ENCODE measurements around the gene C16orf74.

The C16orf74 gene

DNA sequence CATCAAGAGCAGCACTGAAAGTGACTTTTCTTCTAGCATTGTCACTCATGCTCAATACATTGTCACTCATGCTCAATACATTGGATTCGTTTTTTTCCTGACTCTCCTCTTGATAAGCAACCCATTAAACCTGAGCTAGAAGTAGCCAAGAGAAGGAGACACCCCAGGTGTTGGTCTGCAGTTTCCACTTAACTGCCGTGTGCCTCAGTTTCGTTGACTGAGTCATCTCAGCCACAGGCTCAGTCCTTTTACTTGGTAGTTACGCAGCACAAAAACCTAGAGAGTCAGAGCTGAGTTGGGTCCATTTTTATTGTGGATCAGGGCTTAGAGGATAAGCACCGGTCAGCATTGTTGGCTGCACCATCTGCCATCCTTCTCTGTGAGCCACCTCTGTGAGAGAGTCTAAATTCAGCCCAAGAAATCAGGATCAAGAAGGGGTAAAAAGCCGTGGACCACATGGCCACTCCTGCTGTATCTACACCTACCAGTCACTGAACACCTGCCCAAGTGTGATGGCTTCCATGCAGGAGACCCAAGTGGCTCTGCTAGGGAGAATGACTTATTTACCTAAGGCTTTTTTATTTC lies 73.4 kb downstream of the C16orf74 start:
- TF ChIP-seq, protein P1, sequence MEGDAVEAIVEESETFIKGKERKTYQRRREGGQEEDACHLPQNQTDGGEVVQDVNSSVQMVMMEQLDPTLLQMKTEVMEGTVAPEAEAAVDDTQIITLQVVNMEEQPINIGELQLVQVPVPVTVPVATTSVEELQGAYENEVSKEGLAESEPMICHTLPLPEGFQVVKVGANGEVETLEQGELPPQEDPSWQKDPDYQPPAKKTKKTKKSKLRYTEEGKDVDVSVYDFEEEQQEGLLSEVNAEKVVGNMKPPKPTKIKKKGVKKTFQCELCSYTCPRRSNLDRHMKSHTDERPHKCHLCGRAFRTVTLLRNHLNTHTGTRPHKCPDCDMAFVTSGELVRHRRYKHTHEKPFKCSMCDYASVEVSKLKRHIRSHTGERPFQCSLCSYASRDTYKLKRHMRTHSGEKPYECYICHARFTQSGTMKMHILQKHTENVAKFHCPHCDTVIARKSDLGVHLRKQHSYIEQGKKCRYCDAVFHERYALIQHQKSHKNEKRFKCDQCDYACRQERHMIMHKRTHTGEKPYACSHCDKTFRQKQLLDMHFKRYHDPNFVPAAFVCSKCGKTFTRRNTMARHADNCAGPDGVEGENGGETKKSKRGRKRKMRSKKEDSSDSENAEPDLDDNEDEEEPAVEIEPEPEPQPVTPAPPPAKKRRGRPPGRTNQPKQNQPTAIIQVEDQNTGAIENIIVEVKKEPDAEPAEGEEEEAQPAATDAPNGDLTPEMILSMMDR (IDR thresholded peaks at IDR 0.05; ENCODE audit: low read length), result no peak
- TF ChIP-seq EZH2 (optimal IDR thresholded peaks at IDR 0.05; ENCODE audit: low read depth, low read length), result no peak
- TF ChIP-seq EZH2phosphoT487 (IDR thresholded peaks at IDR 0.05; ENCODE audit: low read length), result no peak
- Histone ChIP-seq H2AFZ (ENCODE audit: low read length) (no peak overlapping the region), H4K20me1 (ENCODE audit: insufficient read depth, low read length) (no peaks in the 10 kb centered on the region), H3K9ac (ENCODE audit: low read length) (no peak overlapping the region), H3K9me2 (replicated peaks; ENCODE audit: insufficient read depth, low read length) (no peaks in the 10 kb centered on the region), H3K27me3 (replicated peaks; ENCODE audit: insufficient read depth, low read length) (no peaks in the 10 kb centered on the region), H3F3A (ENCODE audit: insufficient read depth, low read length) (peaks cover 22% of the 10 kb centered on the region), H3K4me3 (ENCODE audit: low read length) (no peak overlapping the region), H3K4me1 (ENCODE audit: low read length) (peaks cover 36% of the 10 kb centered on the region), H3K79me2 (ENCODE audit: low read length) (peaks cover 12% of the 10 kb centered on the region; the same call in 1 of the 2 replicates), H3K4me2 (ENCODE audit: low read depth, low read length) (no peak overlapping the region), H3K27ac (ENCODE audit: low read length) (peak overlapping the region; percentile 27; the same call in 1 of the 2 replicates), H3K9me3 (replicated peaks; ENCODE audit: insufficient read depth, low read length) (no peaks in the 10 kb centered on the region), H3K36me3 (replicated peaks; ENCODE audit: insufficient read depth, low read length) (no peaks in the 10 kb centered on the region)
- DNase-seq, result peak; percentile 21

DNA sequence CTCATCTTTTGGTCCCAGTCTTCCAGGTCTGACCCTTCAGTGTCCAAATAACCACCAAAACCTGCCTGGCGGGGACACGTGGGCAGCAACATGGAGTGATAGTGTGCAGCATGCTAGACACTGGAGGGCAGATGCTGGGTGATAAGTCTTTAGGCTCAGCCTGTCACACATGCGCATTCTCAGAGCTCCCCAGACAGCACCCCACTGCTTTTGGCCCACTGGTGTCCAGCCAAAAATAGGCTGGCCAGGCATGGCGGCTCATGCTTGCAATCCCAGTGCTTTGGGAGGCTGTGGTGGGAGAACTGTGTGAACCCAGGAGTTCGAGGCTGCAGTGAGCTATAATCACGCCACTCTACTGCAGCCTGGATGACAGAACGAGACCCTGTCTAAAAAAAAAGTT lies 74.4 kb downstream of the C16orf74 start:
- H2AFZ ChIP-seq (ENCODE audit: low read length), result no peak overlapping the region
- no peak overlapping the region for H3K9ac ChIP-seq (ENCODE audit: low read length)
- H3K27ac ChIP-seq (ENCODE audit: low read length), result no peak overlapping the region; the same call in 1 of the 2 replicates
- peaks cover 22% of the 10 kb centered on the region for H3F3A ChIP-seq (ENCODE audit: insufficient read depth, low read length)
- no peaks in the 10 kb centered on the region for H3K36me3 ChIP-seq (replicated peaks; ENCODE audit: insufficient read depth, low read length)
- H3K9me2 ChIP-seq (replicated peaks; ENCODE audit: insufficient read depth, low read length), result no peaks in the 10 kb centered on the region
- H4K20me1 ChIP-seq (ENCODE audit: insufficient read depth, low read length), result no peaks in the 10 kb centered on the region
- no peaks in the 10 kb centered on the region for H3K27me3 ChIP-seq (replicated peaks; ENCODE audit: insufficient read depth, low read length)
- H3K79me2 ChIP-seq (ENCODE audit: low read length), result peaks cover 12% of the 10 kb centered on the region; the same call in 1 of the 2 replicates
- H3K9me3 ChIP-seq (replicated peaks; ENCODE audit: insufficient read depth, low read length), result no peaks in the 10 kb centered on the region
- no peak overlapping the region for H3K4me3 ChIP-seq (ENCODE audit: low read length)
- H3K4me2 ChIP-seq (ENCODE audit: low read depth, low read length), result no peak overlapping the region
- TF ChIP-seq EZH2phosphoT487 (IDR thresholded peaks at IDR 0.05; ENCODE audit: low read length) (no peak), EZH2 (optimal IDR thresholded peaks at IDR 0.05; ENCODE audit: low read depth, low read length) (no peak)
- TF ChIP-seq, protein P1 (IDR thresholded peaks at IDR 0.05; ENCODE audit: low read length), result no peak
- DNase-seq, result no peak
- H3K4me1 ChIP-seq (ENCODE audit: low read length), result peaks cover 36% of the 10 kb centered on the region

DNA sequence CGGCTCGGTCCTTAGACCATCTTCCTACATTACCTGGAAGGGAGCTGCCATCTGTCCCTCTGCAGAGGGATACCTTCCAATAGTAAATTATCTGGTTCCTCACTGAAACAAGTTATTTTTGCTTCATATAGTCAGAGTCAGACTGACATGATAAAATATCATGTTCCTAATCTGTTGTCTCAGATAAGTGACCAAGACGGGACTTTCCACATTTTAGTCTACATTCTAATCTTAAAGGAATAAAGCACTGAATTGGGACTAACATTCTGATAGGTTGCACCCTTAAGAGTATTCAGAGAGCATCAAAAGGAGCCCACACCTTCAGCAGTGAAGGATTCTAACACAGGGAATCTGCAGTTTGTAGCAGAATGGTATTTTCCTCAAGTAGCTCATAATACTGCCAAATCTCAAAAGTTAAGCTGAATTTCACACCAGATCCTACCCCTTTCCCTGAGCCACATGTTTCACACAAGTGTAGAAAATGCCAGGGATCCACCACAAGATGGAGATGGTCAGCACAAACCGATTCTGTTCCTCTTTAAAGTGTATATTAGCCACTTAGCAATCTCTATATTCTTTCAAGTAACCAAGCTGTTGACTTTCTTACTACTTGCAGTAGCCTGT lies 75.5 kb downstream of the C16orf74 start:
- DNase-seq, result no peak
- no peaks in the 10 kb centered on the region for H3K27me3 ChIP-seq (replicated peaks; ENCODE audit: insufficient read depth, low read length)
- TF ChIP-seq, protein P1 (IDR thresholded peaks at IDR 0.05; ENCODE audit: low read length), result peak; percentile 32
- no peak for TF ChIP-seq EZH2 (optimal IDR thresholded peaks at IDR 0.05; ENCODE audit: low read depth, low read length)
- no peaks in the 10 kb centered on the region for H4K20me1 ChIP-seq (ENCODE audit: insufficient read depth, low read length)
- H3K4me1 ChIP-seq (ENCODE audit: low read length), result peaks cover 36% of the 10 kb centered on the region
- H3K9ac ChIP-seq (ENCODE audit: low read length), result peak overlapping the region; percentile 16; the same call in 1 of the 2 replicates
- peaks cover 12% of the 10 kb centered on the region; the same call in 1 of the 2 replicates for H3K79me2 ChIP-seq (ENCODE audit: low read length)
- no peaks in the 10 kb centered on the region for H3K9me2 ChIP-seq (replicated peaks; ENCODE audit: insufficient read depth, low read length)
- no peaks in the 10 kb centered on the region for H3K9me3 ChIP-seq (replicated peaks; ENCODE audit: insufficient read depth, low read length)
- H3K4me2 ChIP-seq (ENCODE audit: low read depth, low read length), result peak overlapping the region; percentile 74
- H3K36me3 ChIP-seq (replicated peaks; ENCODE audit: insufficient read depth, low read length), result no peaks in the 10 kb centered on the region
- peaks cover 22% of the 10 kb centered on the region for H3F3A ChIP-seq (ENCODE audit: insufficient read depth, low read length)
- peak overlapping the region; percentile 17; the same call in 1 of the 2 replicates for H3K4me3 ChIP-seq (ENCODE audit: low read length)
- H3K27ac ChIP-seq (ENCODE audit: low read length), result peak overlapping the region; percentile 73
- no peak overlapping the region for H2AFZ ChIP-seq (ENCODE audit: low read length)
